Astrocyte of the cerebellum (primary cell): Measurements from ENCODE around the gene PLXNA2.

ENCODE experiments used
- DNase-seq: peaks from one replicate; pipeline ENCODE4 v3.0.0-alpha.2; 2011; ENCODE audit warnings: low read depth
- H3K4me3 ChIP-seq: 2 replicates; pipeline ENCODE4 v1.5.1; 2011; ENCODE audit warnings: mild to moderate bottlenecking, low read depth, low read length, moderate library complexity
- CTCF ChIP-seq: IDR thresholded peaks from 2 replicates; pipeline ENCODE4 v1.5.1; 2012; ENCODE audit warnings: low read length, low read depth, moderate library complexity, mild to moderate bottlenecking; ENCODE audit errors: missing control alignments
- in situ Hi-C: cut with HindIII; loops from 2 replicates; pipeline ENCODE4 v1.10.0; 2017; ENCODE audit warnings: low sequenced_read_pairs

Gene PLXNA2

GRCh38 chr1:208161656-208162375, 82.4 kb downstream of the PLXNA2 start:
- in situ Hi-C loops: no loop called here
- no peak overlapping the region for H3K4me3 ChIP-seq
- peak; percentile 79 for DNase-seq
- no peak for TF ChIP-seq CTCF

DNA sequence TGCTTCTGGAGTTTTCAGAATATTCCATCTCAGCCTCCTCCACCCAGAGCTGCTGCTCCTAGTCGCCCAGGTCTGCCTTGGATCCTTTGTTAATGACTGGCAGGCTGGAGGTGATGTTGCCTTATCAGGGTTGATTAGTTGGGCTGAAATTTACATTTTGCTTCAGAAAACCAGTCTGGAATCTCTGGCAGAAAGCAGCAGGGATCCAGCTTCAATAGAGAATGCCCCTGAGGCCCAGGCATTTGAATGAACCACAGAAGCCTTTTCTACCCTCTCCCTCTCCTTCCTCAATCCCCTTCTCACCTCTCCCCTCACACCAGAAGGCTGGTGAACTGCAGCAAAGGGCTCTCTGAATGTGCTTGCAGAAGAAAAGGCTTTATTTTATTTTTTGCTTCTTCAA, 83.2 kb downstream of the PLXNA2 start:
- in situ Hi-C loops: no loop called here
- H3K4me3 ChIP-seq: no peak overlapping the region
- TF ChIP-seq CTCF: no peak
- DNase-seq: no peak

GRCh38 chr1:208160259-208160819, 83.8 kb downstream of the PLXNA2 start:
- no peak overlapping the region for H3K4me3 ChIP-seq
- TF ChIP-seq CTCF: no peak
- no peak for DNase-seq
- in situ Hi-C loops: no loop called here

DNA sequence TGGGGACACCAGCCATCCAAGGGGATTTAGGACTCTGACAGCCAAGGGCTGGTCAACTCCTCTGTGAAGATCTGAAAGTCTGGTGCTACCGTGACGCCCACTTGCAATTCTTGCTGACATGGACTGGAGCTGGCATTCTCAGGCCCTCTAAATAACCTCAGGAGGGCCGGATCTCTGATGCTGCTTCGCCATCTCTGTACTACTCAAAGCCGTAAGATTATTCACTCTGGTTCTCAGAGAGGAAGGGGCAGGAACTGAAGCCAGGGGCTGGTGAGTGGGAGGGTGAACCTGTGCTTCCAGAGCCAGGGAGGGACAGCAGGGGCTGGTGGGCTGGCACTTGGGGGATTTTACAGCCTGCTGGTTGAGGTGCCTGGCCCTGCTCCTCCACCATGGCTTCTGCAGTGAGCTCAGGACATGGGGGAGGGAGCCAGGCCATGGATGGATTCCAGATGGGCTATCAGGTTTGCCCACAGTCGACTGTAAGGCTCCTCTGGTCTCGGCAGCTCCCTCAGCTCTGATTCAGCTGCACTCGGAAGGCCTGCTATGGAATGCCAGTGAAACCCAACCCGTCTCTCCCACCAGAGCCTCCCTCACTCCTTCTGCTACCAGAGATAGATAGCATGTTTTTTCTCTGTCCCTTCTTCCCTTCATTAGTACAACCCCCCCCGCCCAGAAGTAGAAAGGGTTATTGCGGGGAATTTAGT, 84.5 kb downstream of the PLXNA2 start:
- no peak for TF ChIP-seq CTCF
- H3K4me3 ChIP-seq: no peak overlapping the region
- in situ Hi-C loops: loop anchor here (5.0 kb wide), 1 partner anchor 78 kb away; no protein-coding TSS in a partner anchor
- peak; percentile 65 for DNase-seq

DNA sequence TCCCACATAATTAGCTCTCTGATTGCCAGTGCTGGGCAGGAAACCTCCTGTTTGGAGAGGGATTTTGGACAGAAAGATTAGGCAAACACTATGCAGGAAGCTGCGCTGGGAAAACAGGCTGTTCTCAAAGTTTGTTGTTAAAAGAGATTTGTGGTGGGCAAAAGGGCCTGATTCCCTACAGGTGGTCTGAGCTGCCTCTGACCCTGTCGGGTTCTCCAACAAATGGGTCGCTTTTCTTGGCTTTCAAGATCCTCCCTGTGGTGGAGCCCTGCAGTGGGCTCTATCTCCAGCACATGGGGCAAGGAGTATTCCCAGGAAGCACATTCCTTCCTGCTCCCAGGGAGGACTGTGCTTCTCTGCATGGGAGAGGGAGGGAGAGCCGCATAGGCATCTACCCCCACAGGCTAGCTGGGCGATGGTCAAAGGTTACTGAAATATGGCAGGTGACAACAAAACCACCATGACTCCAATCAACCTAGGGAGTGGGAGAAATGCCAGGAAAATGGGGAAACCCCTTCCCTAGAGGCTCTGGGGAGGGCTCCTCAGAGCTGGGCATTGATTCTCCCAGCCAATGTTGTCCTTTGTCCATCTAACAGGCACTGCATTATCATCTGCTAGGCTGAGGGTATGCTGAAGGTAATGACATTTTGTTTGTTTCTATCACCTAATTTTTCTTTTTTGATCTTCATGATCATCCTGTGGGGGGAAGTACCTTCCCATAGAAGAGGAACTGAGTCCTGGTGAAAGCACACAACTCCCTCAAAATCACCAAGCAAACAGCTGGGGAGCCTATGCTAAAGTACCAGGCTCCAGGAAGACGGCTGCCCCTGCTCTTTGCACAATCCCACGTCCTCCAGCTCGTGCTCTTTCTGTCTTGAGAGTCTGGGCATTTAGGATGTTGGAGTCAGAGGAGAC, 85.3 kb downstream of the PLXNA2 start:
- in situ Hi-C loops: loop anchor here (5.0 kb wide), 1 partner anchor 78 kb away; no protein-coding TSS in a partner anchor
- DNase-seq: peak; percentile 31

More for the DNA sequence above, 85.3 kb downstream of the PLXNA2 start:
- H3K4me3 ChIP-seq: no peak overlapping the region
- no peak for TF ChIP-seq CTCF
